Measurements from ENCODE around the gene MED28.
"Not testable (repeated sequence)": the region's sequence is repeated elsewhere in the genome, so short reads cannot be mapped to it uniquely, and the experiment has no call there.

The MED28 gene

DNA sequence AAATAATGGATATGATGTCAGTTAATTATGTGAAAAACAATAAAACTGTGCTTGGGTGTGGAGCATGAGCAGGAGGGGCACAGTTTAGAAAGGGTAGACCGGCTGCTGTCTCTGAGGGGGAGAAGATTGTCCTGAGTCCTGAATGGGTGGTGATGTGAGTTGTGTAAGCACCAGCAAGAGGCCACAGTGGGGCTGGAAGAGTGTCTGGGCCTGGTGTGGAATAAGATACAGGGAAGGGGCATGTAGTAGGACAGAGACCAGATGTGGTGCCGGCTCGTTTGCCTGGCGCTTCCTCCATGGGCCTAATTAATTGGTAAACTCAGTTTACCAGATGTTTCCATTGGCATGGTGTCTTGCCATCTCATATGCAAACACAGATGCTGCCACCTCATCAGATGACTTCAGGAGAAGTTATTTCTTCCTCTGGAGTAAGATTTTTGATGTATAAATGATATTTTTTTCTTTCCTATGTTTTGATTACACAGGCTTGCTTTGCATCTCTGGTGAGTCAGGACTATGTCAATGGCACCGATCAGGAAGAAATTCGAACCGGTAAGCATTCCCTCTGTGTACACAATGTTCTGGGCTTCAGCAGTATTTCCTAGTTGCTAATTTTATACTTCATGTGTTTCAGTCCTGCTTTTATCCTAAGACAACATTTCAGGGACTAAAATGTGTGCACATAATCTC lies 5.1 kb downstream of the MED28 start:
- no peak for DNase-seq

DNA sequence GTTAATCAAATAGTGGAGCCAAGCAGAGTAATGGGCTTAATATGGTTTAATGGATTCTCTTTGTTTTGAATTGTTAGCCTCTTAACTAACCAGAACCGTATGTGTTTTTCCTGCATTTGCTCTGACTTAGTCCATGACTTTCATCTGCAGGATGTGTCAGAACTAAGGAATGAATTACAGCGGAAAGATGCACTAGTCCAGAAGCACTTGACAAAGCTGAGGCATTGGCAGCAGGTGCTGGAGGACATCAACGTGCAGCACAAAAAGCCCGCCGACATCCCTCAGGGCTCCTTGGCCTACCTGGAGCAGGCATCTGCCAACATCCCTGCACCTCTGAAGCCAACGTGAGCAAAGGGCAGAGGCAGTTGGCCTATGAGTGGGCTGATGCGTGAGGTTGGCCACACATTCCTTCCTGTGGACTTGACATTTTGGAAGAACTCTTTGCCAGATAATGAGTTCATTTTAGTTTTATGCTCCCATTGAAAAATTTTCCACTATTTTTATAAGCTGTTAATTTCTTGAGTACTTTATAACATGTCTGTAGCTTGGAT lies 9.1 kb downstream of the MED28 start:
- no peak for DNase-seq

DNA sequence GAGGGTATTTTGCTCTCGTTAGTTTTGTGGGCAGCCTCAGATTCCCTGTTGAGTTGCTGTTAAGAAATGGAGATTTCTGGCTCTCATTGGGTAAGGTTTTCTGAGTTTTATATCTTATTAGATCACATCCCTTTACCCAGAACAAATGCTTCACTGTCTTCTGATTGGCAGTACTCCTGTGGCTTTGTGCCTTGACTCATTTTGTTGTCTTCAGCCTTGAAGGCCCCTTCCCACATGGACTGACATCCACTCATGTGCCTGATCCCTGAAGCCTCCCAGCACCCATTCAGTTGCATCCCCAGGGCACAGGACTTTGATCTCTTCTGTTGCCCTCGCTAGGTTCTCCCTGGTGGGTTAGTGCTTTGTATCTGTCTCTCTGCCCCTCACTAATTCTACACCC lies 10.4 kb downstream of the MED28 start:
- DNase-seq = no peak

DNA sequence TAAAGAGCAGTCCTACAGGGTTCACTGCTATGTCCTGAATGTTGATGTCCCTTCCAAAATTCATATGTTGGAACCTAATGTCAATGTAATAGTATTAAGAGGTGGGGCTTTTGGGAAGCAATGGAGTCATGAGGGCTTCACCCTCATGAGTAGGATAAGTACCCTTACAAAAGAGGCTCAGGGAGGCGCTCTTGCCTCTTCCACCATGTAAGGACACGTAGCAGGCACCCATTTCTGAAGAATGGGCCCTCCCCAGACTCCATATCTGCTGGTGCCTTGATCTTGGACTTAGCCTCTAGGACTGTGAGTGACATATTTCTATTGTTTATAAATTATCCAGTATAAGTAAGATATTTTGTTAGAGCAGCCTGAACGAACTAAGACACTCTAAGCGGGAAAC lies 15.8 kb downstream of the MED28 start:
- no peak for DNase-seq

DNA sequence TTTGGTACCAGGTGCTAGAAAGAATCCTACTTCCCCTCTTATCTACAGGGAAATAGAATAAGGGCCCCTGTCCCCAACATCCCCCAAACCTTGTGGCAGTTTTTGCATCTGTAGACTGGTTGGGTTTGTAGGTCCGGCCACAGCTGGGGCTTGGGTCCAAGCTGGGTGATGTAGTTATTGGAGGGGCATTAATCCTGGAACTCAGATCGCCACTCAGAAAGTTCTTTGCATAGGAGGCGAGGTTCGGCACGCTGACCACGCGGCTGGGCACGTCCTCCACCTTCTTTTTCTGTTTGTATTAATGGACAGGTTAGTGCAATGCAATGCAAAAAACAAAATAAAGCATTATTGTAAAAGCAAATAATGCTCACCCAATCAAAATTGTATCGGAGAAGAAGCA lies 19.2 kb downstream of the MED28 start:
- DNase-seq = no peak

DNA sequence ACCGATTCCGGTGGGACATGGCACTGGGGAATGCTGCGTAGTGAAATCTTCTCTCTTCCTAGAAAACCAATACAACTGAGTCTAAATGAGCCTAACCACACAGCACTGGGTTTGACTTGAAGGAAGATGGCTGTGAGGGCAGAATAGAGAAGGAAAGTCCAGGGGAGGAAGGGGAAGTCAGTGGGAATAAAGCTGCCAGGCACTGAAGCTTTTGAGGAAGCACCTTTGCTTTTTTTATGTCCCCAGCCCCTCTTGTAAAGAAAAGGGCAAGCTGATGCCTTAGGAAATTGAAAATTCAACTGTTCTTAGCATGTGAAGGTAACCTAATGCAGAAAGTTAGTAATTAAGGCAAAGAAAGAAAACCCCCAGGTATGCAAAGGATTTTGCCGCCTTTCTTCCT lies 20.6 kb downstream of the MED28 start:
- no peak for DNase-seq

DNA sequence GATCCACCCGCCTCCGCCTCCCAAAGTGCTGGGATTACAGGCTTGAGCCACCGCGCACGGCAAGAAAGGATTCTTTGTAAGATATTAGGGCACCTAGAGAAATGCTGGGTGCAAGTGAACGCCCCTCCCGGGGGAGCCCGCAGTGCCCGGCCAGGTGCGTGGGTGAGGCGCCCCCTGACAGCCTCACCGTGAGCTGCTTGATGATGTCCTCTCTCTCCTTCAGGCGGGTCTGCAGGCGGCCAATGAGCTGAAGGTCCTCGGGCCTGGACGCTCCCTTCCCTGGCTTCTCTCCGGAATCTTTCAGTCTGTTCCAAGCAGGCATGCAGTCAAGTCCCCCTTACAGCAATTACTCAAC lies 21.9 kb downstream of the MED28 start:
- no peak for DNase-seq

DNA sequence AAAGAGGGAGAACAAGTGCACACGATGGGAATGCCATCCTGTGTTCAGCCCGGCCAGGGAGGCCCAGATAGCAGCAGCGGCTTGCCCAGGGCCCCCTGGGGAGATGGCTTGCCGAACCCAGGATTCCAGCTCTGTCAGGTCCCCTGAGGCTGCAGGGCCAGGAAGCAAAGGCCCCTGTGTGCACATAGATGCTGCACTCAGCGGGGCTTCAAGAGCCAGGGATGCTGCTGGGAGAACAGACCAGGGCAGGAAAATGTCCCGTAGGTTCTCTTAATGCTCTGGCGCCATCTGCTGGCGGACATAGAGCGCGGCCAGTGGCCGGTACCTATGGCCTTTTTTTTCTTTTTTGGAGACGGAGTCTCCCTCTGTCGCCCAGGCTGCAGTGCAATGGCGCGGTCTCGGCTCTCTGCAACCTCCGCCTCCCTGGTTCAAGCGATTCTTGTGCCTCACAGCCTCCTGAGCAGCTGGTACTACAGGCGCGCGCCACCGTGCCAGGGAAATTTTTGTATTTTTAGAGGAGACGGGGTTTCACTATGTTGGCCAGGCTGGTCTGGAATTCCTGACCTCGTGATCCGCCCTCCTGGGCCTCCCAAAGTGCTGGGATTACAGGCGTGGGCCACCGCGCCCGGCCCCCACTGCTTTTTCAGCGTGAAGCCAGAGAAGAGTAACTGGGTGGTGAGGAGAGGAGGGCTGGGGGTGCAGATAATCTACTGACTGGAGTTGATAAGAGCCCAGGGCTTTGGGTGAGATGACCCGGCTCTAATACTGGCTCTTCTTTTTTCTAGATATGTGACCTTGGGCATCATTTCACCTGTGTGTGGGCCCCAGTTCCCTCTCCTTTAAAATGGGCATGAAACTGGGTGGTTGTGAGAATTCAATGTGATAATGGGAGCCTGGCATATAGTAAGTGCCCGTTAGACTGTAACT lies 22.5 kb downstream of the MED28 start:
- DNase-seq = peak in 1 of 2 experiments; percentile 22

DNA sequence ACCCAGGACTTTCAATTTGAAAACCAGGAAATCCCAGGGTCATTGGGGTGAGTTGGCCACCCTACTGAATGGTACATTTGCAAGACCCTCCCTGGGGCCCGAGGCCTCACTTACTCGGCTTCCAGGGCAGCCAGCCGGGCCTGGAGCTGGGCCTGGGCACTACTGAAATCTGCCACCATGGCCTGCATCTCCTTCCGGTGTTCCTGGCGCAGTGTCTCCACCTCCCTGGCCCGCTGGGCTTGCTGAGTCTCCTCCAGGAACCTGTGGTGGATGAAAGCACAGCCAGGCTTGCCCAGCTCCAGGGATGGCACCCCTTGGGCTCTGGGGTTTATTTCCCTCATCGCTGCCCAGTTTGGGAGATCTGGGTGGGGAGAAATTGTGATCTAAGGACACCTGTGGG lies 24.7 kb downstream of the MED28 start:
- no peak for DNase-seq

DNA sequence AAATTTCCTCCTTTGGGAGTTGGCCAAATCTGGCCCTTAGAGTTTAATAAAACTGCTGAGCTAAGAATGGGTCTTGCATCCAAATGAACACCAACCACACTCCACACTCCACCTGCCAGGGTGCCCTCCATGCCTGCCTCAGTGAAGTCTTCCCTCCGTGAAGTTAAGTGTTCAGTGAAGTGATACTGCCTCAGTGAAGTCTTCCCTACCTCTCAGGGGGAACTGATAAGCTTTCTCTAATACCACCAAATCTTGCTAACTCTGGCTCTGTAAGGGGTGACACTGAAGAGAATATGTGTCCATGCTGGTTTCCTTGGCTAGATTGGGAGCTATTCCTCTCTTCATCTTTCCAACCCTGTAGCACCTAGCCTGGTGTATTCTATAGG lies 27.9 kb downstream of the MED28 start:
- no peak for DNase-seq

DNA sequence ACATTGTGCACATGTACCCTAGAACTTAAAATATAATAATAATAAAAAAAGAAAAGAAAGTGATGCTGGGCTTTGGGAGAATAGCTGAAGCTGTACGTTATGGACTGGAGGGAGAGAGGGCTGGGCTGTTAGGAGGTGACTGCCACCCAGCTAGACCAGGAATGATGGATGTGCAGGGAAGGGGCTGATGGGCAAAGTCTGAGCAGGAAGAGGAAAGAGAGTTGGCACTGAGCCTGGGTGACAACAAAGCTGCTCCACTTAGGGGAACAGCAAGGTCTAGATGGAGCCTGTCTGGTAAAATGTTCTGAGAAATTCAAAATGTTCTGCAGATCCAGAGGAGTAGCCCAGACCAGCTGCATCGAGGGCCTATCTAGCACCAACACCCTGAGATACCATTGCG lies 32.3 kb downstream of the MED28 start:
- no peak for DNase-seq

DNA sequence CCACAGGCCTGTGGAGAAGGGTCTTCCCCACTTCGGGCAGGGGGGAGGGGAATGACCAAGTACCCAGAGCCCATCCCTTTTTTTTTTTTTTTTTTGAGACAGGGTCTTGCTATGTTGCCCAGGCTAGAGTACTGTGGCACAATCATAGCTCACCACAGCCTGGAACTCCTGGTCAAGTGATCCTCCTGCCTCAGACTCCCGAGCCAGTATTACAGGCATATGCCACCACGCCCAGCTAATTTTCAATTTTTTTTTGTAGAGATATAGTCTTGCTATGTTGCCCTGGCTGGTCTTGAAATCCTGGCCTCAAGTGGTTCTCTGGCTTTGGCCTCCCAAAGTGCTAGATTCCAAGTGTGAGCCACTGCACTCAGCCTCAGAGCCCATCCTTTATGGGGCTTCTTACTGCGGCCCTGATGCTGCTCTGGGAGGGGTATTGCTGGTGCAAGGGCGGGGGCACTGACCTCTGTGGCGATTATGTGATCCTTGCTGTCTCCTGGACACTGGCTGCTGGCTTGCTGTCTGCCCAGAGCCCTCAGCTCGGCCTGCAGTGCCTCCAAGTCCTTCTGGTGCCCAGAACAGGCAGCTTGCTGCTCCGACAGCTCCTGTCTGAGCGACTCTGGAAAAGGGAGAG lies 32.9 kb downstream of the MED28 start:
- no peak for DNase-seq

DNA sequence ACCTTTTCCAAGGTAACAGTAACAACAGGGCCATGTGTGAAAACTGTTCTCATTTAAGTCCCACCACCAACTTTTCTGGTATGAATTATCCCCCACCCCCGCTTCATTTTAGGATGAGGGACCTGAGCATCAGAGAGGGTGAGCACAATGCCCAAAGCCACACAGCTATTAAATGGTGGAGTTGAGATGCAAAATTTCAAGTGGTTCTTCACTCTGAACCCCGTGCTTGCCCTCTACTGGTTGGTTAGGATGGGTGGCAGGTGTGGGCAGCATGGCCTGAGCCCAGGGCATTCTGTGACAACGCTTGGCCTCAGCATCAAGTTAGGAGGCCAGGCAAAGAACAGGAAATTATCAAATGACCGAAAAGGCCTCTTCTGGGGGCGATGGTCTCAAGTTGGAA lies 33.5 kb downstream of the MED28 start:
- DNase-seq = no peak

DNA sequence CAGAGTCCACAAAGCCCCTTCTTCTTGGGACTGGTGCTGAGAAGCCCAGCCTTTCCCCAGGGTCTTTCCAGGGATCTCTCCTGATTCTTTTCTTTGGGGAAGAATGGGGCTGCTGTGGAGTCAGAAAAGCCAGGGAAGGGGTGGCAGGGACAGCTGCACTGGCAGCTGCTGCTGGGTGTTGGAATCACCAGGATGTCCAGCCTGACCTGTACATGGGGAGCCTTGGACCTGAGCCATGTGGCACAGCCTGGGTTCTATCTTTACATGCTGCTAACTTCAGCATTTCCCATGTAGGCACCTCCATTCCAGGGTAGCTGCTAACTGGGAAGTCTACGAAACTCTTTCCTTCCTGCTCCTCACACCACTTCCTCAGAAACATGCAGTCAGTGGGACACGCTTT lies 36.0 kb downstream of the MED28 start:
- DNase-seq = no peak

DNA sequence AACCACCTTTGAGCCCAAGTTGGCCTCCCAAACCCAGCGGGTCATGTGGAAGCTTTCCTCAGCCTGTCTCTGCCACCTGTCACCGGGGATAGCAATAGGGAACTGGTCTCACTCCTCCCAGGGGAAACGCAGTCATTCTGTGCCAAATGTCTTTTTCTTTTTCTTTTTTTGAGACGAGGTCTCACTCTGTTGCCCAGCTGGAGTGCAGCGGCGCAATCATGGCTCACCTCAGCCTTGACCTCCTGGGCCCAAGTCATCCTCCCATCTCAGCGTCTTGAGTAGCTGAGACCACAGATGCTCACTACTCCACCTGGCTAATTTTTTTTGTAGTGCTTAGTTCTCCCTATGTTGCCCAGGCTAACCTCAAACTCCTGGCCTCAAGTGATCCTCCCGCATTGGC lies 40.3 kb downstream of the MED28 start:
- DNase-seq = no peak

DNA sequence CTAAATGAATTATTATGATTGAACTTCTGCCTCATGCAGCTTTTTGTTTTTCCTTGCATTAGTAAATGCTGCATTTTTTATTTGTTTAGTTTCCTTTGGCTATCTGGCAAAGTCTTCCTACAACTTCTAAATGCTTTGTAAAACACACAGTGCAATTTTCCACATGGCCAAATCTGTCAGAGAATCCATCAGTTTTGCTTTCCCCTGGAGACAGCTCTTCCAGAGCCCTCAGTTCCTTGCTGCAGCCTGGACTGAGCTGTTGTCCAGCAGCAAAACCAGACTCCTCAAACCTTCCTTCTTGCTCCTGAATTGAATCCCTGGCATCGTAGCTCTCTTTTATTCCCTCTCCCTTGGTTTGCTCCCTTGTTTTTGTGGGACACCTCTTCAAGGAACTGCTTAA lies 42.6 kb downstream of the MED28 start:
- no peak for DNase-seq

DNA sequence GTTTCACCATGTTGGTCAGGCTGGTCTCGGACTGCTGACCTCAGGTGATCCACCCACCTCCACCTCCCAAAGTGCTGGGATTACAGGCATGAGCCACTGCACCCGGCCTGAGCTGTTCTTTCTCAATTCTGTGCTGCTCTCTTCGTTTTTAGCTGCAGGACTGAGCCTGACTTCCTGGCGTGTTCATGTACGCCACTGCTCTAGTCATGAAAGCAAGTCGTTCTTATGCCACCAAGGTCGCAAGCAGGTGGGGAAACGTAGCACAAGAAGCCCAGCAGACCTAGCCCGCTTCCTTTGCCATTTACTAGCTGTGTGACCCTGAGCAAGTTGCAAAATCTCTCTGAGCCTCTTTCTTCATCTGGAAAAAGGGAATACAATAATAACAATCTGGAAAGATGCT lies 43.4 kb downstream of the MED28 start:
- DNase-seq = no peak

DNA sequence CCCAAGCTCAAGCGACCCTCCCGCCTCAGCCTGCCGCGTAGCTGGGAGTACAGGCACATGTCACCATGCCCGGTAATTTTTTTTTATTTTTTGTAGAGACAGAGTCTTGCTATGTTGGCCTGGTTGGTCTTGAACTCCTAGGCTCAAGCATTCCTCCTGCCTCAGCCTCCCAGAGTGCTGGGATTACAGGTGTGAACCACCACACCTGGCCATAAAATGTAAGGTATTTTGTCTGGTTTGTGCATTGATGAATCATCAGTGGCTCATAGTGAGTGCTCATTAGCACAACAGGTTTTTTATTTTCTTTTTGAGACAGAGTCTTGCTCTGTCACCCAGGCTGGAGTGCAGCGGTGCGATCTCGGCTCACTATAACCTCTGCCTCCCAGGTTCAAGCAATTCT lies 44.8 kb downstream of the MED28 start:
- not testable (repeated sequence) for DNase-seq

DNA sequence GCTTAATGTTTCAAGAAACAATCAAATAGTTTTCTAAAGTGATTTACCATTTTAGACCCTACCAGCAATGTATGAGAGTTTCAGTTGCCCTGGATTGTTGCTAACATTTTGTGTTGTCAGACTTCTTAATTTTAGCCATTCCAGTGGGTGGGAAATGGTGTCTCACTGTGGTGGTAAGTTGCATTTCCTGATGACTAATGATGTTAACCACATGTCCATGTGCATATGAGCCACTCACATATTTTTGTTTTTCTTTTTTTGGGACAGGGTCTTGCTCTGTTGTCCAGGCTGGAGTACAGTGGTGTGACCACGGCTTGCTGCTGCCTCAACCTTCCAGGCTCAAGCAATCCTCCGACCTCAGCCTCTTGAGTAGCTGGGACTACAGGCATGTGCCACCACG lies 48.3 kb downstream of the MED28 start:
- no peak for DNase-seq

DNA sequence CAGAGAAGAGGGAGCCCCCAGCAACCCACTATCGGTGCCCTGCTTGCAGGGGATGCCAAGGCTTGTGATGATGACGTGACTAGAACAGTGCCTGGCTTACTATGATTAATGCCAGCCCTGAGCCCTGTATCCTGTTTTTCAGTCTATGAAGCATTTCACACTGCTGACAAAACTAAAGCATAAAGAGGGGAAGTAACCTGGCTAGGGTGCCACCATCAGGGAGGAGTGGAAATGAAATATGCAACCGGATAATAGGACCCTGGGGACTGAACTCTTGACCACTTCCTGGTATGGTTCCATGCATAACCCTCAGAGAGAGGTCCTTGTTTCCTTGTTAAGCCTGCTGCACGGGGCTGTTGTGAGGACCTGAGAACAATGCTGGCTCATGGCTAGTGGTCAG lies 50.3 kb downstream of the MED28 start:
- no peak for DNase-seq

DNA sequence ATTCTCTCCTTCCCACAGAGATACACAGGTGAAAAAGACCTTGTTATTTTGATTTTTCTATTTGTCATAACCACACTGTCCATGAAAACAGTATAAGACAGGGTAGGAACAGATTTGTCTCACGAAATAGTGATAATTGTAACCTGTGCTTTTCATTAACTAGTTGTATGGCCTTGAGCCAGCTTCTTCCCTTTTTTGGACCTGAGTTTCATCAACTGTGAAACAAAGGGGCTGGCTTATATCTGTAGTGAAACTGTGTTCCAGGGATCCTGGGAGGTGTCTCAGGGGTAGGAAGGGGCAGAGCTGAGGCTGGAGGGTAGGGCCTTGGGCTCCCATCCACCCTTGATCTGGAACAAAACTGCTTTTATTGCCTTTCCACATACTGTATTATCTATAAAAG lies 50.9 kb downstream of the MED28 start:
- no peak for DNase-seq

DNA sequence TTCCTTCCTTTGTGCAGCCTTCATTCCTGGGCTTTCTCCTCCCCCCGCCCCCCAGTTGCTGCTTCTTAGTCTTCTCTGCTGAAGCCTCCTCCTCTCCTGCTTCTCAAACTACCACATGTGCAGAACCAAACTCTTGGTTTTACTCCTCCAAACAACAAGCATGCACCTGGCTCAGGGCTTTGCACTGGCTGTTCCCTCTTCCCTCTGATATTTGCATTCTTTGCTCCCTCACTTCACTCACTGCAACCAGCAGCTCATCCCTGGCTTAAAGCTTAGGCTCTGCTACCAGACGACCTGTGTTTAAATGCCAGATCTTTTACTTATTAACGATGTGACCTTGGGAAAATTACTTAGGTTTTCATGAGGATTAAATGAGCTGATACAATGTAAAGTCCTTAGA lies 51.4 kb downstream of the MED28 start:
- no peak for DNase-seq

DNA sequence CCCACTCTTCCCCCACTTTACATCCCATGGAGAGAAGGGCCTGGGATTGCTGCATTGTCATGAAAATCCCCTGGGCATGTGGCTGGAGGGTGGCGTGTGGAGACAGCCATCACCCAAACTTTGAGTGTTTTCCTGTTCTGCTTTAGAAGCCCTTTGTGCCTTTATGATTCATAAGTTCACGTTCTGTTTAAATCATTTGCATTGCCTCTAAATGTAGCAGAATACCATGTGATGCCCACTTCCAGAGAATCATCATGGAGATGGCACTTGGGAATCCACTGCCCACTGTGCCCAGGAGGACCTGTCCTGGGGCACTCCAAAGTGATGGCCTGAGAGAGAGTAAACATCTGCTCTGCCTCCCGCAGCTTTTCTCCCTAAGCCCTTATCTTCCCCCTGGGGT lies 52.8 kb downstream of the MED28 start:
- DNase-seq = no peak

DNA sequence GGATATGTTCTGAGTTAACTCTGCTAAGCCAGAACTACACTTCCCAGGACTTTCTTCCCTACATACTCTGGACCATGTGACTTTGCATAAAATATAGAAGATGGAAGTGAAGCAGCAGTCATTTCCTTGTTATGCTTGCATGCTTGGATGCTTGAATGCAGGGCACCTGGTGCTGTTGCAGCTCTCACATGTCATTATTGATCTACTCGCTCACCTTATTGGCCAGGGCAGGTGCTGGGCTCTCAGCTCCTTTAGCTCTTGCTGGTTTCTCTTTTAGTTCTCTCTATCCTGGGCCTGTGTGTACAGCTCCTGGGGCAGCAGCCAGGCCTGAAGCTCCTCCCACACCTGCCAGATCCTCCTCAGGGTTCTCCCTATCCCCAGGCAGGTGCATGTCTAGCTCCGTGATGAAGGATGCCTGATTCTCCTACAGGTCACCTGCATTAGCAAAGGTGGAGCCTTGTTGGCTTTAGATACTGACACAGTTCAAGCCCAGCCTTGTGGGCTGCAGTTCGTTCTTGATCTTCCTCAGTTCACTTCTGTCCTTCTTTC lies 53.3 kb downstream of the MED28 start:
- no peak for DNase-seq
